Kidney glomerular epithelial cell (primary cell): ENCODE measurements around the gene YJU2.
"Not testable (repeated sequence)": the region's sequence is repeated elsewhere in the genome, so short reads cannot be mapped to it uniquely, and the experiment has no call there.

ENCODE experiments used
- DNase-seq: peaks from one replicate; lab custom pipeline; 2025; lab: John Stamatoyannopoulos, UW

YJU2 gene

DNA sequence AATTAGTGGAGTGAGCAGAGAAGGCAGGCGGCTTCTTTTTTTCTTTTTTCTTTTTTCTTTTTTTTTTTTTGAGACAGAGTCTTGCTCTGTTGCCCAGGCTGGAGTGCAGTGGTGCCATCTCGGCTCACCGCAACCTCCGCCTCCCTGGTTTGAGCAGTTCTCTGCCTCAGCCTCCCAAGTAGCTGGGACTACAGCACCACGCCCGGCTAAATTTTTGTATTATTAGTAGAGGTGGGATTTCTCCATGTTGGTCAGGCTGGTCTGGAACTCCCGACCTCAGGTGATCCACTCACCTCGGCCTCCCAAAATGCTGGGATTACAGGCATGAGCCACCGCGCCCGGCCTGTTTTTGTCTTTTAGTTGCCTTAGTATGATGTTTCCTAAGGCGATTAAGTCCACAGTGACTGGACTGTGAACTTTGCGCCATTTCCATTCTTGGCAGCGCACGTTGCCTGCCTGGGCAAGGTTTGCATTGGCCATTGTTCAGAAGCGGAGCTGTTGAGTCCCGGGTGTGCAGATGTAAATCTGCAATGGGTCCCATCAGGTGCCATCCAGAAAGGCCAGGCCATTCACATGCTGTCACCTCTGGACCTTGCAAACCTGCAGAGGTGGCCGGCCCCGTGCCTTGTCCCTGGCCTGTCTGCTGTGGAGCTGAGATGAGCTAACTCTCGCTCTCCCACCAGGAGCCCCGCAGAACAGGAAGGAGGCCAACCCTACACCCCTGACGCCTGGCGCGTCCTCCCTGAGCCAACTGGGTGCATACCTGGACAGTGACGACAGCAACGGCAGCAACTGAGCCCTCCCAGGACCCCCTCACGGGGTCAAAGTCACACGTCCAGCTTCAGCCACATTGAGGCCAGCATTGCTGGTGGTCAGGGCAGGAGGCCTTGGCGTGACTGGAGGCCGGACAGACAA is 21.3 kb downstream of the YJU2 start:
- DNase-seq: no peak

DNA sequence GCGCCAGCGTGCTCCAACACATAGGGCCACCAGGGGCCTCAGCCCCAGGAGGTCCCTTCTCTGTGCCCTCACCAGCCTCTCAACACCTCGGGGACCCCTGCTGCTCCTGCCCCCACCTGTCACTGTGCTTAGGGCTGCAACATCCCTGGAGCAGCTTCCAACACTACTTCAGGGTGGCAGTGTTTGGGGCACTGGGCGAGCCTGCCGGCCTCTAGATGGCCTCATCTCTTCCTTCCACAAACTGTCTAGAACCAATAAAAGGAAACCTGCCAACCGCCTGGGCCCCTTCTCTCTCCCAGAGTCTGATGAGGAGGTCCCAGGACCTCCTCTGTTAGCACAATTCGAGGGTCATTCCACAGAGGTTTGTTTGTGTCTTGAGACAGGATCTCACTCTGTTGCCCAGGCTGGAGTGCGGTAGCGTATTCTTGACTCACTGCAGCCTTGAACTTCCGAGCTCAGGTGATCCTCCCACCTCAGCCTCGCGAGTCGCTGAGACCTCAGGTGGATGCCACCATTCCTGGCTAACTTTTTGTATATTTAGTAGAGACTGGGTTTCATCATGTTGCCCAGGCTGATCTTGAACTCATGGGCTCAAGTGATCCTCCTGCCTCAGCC is 22.0 kb downstream of the YJU2 start:
- no peak for DNase-seq

DNA sequence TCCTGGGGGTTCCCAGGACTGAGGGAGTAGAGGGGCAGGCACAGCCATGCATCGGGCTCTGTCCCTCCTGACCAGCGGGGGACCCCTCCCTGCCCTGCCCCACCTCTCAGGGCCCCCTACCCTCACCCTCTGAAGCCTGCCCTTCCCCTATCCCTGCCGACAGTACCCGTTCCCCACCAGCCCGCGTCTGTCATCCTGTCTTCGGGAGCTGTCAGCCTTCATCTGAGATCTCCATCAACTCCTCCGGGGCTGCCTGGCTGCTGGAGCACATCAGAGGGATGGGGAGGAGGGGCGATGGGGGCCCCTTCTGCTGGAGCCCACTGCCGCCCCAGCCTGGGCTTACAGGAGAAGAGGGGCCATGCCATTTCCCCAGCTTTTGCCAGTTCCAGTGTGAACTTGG is 26.0 kb downstream of the YJU2 start:
- DNase-seq: no peak

DNA sequence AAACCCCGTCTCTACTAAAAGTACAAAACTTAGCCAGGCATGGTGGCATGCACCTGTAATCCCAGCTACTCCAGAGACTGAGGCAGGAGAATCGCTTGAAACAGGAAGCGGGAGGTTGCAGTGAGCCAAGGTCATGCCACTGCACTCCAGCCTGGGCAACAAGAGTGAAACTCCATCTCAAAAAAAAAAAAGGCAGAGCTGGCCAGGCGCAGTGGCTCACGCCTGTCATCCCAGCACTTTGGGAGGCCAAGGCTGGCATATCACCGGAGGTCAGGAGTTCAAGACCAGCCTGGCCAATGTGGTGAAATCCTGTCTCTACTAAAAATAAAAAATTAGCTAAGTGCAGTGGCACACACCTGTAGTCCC is 27.4 kb downstream of the YJU2 start:
- not testable (repeated sequence) for DNase-seq

DNA sequence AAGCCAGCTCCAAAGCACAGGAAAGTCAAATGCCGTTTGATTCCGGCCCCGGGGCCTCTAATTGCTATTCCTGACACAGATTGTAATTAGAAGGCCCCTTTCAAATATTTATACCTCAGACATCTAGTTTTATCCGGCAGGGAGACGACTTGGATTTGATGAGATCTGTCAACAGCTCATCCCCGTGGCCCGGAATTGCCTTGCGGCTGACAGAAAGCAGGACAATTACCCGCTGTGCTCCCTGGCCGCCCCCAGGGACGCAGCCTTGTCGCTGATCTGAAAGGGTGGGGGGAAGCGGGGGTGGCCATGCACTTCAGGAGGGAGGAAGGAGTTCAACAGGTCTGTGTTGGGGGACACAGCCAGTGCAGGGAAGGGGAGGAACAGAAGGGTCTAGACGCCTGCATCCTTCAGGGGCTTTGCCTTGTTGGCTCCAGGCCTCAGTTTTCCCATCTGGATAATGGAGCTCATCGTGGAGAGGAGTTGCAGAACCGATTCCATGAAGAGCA is 30.4 kb downstream of the YJU2 start:
- no peak for DNase-seq

DNA sequence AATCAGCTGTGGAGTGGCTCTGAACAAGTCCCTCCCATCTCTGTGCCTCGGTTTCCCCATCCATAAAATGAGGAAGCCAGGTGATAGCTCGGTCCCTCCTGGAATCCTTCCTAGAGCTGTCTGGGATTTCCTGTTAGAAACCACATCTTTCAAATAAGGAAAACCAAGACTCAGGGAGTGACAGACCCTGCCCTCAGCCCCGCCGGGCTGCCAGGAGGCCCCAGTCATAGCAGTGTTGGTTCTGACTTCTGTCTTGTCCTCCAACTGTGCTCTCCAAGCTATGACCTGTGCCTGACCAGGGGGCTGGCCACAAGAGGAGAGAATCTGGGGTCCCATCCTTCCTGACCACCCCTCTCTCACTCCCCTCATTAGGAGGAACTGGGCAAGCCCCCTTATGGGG is 31.1 kb downstream of the YJU2 start:
- DNase-seq: no peak

DNA sequence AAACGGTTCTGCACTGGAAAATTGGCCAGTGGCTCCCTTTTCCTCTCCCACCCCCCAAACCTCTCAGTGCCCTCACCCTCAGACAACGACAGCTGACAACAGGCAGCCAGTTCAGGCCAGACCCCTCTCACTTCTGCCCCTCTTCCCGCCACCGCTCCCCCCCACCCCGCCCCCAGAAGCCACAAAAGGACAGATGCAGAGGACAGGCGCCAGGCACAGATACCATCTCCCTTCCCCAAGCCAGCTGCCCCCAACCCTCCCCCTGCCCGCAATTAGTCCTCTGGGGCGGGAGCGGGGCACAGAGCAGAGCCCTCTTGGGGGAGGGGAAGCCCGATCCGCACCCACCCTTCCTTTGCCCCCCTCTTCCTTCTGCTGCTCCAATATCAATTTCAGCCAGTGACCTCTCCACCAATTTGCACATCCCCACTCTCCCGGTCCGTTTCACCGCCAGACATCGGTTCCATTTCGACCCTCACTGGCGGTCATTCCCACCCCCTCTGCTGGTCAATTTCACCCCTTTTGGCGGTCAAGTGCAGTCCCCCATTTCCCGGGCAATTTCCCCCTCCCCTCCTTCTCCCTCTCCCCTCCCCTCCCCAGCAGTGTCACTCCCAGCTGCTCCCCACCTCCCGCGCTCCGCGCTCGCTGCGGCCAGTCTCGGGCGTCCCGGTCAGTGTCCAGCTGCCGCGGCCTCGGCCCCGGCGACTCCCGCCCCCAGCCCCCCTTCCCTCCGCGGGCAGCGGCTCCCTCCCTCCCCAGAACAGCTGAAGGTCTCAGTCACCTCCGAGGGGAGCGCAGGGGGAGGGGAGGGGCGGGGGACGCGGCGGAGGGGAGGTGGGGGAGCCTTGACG is 31.8 kb downstream of the YJU2 start, which contains the start of gene SHD:
SHD (plus strand) TSS at position 848 of the 848 bp plus-strand sequence. CDS start 798 bp downstream, outside the sequence.
- no peak for DNase-seq

DNA sequence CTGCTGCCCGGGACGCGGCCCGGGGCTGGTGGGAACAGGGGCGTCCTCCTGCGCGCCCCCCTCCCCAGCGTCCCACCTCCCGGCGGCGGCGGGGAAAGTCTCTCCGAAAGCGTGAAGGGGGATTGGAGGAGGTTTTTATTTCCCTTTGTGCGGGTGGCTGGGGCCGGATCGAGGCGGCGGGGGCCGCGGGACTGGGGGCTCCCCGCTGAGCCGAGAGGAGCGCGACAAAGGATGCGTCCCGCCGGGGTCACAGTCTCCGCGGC is 32.3 kb downstream of the YJU2 start:
- no peak for DNase-seq

DNA sequence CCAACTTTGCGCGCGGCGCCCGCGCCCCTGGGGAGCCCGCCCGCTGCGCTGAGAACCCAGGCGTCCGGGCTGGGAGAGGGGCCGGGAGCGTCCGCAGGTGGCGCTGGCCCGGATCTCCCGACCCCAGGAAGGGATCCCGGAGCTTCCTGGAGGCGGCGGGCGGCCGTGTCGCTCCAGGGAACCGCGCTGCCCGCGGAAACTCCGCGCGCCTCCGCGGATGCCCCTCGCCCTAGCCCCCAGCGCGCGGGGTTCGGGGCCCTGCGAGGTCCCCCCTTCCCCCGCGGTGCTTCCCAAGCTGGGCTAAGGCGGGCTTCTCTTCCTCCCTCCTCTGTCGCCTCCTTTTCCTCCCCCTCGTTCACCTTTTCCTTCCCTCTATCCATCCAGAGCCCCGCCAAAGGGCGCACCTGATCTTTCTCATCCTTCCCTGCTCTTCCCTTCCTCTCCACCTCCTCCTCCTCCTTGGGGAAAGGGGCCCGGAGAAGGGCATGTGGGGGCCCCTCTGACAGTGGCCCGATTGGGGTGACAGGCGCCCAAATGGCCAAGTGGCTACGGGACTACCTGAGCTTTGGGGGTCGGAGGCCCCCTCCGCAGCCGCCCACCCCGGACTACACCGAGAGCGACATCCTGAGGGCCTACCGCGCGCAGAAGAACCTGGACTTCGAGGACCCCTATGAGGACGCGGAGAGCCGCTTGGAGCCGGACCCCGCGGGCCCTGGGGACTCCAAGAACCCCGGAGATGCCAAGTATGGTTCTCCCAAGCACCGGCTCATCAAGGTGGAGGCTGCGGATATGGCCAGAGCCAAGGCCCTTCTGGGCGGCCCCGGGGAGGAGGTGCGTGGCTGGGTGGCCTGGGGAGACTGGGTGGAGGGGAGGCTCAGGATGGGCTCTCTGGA is 32.9 kb downstream of the YJU2 start:
- no peak for DNase-seq

DNA sequence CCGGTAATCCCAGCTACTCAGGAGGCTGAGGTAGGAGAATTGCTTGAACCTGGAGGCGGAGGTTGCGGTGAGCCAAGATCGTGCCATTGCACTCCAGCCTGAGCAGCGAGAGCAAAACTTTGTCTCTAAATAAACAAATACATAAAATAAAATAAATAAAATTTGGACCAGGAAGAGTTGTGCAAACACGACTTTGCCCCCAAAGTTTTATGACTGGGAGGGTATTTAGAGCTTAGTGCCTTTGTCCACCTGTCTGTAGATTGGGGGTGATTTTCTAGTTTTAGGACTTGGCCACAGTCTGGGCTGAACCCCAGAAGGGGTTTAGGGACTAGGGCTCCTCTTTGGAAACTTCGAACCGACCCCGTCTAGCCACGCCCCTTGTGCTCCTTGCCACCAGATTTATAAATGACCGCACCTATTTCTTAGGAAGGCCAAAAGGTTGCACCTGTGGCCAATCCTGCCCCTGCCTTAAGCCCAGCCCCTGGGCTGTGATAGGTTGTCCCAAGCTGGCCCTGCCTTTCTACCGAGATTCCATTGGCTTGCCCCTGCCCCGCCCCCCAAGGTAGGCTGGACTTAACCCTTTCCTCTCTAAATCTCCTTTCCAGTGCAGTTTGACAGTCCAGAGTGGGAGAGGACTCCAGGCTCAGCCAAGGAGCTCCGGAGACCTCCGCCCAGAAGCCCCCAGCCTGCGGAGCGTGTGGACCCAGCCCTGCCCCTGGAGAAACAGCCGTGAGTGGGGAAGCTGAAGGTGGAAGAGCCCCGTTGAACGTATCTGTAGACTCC is 37.5 kb downstream of the YJU2 start:
- DNase-seq: no peak

DNA sequence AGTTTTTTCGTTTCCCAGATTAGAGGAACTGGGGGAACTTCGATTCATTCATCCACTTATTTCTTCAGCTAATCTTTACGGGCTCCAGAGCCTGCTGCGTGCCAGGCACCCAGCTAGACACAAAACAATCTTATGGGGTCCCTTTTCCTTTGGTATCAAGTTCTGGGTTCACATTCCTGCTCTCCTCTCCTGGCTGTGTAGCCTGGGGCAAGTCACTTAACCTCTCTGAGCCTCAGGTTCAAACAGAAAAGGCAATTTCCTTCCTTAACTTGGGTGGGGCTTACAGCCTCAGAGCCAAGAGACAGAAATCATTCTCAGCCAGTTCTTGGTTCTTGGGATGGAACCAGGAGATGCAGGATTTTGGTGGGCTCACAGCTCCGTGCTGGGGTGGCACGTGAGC is 38.1 kb downstream of the YJU2 start:
- no peak for DNase-seq

DNA sequence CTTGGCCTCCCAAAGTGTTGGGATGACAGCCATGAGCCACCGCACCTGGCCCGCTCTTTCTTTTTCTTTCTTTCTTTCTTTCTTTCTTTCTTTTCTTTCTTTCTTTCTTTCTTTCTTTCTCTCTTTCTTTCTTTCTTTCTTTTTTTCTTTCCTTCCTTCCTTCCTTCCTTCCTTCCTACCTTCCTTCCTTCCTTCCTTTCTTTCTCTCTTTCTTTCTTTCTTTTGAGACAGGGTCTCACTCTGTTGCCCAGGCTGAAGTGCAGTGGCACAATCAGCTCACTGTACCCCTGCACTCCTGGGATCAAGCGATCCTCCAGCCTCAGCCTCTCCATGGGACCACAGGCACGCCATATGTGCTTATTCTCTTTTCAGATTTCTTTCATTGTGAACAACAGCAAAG is 39.3 kb downstream of the YJU2 start:
- DNase-seq: not testable (repeated sequence)

DNA sequence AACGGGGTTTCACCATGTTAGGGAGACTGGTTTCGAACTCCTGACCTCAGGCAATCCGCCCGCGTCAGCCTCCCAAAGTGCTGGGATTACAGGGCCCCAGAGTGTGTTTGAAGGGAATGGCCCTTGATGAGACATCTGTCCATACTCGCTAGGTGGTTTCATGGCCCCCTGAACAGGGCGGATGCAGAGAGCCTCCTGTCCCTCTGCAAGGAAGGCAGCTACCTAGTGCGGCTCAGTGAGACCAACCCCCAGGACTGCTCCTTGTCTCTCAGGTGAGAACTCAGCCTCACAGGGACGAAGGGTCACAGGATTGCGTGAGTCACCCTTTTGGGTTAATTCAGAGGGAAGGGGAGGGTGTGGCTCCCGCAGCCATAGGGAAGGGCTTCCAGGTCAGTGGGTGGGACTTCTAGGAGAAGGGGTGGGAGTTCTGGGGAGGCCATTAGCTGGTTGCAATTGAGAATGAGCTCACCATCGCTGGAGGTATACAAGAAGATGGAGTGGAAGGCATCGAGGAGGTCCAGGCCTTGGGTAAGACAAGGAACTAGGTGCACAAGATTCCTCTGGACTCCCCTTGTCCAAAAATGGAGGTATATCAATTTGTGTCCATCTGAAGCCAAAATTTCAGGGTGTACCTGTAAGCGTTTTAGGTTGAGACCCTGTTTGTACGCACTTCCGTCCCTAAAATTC is 41.4 kb downstream of the YJU2 start:
- DNase-seq: no peak

DNA sequence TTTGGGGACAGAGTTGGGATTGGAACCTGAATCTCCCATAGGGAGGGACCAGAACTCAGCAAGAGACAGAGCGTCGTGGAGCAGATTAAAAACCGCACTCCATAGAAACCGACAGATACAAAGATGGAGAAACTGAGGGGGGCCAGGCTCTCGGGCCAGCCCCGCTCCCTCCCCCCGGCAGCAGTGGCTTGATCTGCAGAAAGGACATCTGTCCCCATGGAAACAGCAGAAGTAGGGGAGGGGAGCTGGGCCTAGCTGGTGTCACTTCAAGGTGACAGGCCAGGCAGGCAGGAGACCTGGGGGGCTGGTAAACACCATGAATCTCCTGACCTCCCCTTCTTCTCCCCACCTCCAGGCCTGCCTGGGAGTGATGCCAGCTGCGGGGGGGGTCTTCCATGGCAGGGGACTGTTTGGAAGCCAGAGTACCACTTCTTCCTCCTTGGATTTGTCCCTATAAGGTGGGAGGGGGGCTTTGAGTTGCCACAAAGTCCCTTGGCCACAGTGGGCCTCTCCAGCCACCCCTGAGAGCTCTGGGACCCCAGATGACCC is 44.4 kb downstream of the YJU2 start:
- no peak for DNase-seq

DNA sequence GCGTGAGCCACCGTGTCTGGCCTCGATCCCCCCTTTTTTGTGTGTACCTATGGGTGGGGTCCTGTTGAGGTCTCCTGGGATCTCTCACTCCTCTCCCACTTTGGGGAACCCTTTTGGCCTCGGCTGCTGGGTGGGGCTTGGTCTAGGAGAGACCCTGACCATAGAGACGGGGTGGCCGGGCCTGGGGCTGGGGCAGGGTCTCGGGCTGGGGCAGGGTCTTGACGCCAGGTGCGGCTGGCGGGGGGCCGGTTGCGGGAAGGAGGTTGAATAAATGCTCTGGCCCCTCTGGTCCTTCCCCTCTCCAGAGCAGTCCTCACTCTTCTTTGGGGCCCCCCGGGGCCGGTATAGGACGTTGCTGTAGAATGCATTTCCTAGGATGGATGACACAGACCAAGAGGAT is 45.6 kb downstream of the YJU2 start:
- DNase-seq: no peak

DNA sequence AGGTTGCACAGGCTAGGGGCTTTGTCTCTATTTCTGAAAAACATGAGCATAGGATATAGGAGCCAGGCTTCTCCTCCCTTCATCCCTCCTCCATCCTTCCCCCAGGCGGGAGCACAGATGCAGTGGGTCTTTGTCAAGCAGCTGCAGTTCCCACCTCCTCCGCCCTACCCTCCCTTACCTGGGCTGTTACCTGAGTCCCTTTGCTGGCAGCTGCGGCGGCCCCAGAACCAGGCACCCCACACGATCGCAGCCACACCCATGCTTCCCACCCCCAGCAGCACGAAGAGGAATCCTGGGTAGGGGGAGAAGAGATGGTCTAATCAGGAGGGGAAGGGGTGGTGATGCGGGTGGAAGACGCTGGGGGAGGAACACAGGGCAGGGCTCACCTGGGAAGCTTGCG is 47.5 kb downstream of the YJU2 start:
- no peak for DNase-seq

DNA sequence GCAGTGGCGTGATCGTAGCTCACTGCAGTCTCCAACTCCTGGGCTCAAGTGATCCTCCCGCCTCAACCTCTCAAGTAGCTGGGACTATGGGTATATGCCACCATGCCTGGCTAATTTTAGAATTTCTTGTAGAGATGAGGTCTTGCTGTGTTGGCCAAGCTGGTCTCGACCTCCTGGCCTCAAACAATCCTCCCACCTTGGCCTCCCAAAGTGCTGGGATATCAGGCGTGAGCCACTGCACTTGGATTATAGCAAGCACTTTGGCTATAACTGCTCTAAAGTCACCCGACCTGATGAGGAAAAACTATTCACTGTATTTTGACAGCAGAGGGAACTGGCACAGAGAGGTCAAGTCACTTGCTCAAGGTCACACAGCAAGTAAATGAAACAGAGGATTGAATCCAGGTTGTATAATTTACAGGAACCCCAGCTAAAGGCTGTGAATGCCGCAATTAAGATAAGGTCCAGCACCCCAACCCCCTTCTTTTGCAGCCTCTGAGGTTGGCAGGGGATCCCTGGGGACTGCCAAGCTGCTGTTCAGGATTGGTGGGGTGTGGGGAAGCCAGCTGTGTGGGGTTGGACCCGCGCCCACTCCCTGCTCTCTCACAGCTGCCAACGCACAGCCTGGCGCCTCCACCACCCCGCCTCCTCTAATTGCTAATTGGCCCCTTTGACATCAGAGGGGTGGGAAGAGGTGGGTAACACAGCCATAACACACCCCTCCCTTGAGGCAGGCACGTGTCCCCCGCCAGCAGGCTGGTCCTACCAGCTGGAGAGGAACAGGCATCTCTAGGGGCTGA is 49.3 kb downstream of the YJU2 start:
- no peak for DNase-seq

DNA sequence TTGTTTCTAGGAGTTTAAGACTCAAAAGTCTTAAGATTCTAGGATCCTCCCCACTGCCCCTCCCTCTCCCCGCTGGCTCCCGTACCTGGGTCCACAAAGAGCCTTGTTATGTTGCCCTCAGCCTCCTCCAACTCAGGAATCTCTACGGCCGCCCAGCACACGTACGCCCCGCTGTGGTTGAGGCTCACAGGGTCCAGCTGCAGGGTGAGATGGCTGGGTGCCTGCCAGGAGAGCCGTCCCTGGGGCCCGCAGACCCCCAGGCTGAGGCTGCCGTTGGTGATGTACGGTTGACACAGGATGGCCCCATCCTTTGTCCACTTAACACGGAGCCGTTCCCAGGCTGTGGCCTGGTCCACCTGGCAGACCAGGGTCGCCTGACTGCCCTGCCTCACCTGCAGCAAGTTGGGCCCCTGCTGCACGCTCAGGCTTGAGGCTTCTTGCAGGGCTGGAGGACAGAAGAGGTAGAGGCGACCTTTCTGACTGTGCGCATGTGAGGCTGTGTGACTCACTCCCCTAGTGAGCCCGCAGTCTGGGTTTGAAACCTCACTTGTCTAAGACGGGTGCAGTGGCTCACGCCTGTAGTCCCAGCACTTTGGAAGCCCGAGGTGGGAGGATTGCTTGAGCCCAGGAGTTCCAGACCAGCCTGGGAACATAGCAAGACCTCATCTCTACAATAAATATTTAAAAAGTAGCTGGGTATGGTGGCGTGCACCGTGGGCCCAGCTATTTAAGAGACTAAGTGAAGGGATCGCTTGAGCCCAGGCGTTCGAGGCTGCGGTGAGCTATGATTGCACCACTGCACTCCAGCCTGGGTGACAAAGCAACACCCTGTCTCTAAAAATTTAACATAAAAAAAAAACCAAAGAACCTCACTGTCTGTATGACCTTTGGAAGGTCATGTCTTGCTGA is 51.3 kb downstream of the YJU2 start:
- DNase-seq: no peak
